ENCODE results near the gene ASIC5.

The ASIC5 gene

GRCh38 chr4:155883895-155884294 is 17.8 kb upstream of the ASIC5 start:
- in situ Hi-C loops (cut with MboI; ENCODE audit: low sequenced_read_pairs), result no loop called here

GRCh38 chr4:155881555-155881954 is 15.5 kb upstream of the ASIC5 start:
- in situ Hi-C loops (cut with MboI; ENCODE audit: low sequenced_read_pairs), result no loop called here

- in situ Hi-C loops (cut with MboI; ENCODE audit: low sequenced_read_pairs), result no loop called here
Measured at GRCh38 chr4:155879767-155880166, 13.7 kb upstream of the ASIC5 start.

GRCh38 chr4:155878611-155879010 is 12.5 kb upstream of the ASIC5 start:
- in situ Hi-C loops (cut with MboI; ENCODE audit: low sequenced_read_pairs), result no loop called here

GRCh38 chr4:155877971-155878370 is 11.9 kb upstream of the ASIC5 start:
- in situ Hi-C loops (cut with MboI; ENCODE audit: low sequenced_read_pairs), result no loop called here

- in situ Hi-C loops (cut with MboI; ENCODE audit: low sequenced_read_pairs), result no loop called here
Measured at GRCh38 chr4:155875878-155876277, 9.8 kb upstream of the ASIC5 start.

GRCh38 chr4:155855897-155856296 is 10.2 kb downstream of the ASIC5 start:
- in situ Hi-C loops (cut with MboI; ENCODE audit: low sequenced_read_pairs), result no loop called here

GRCh38 chr4:155854582-155855226 is 11.4 kb downstream of the ASIC5 start:
- in situ Hi-C loops (cut with MboI; ENCODE audit: low sequenced_read_pairs), result no loop called here

GRCh38 chr4:155853189-155853588 is 12.9 kb downstream of the ASIC5 start:
- in situ Hi-C loops (cut with MboI; ENCODE audit: low sequenced_read_pairs), result no loop called here

- in situ Hi-C loops (cut with MboI; ENCODE audit: low sequenced_read_pairs), result no loop called here
Measured at GRCh38 chr4:155849042-155849441, 17.0 kb downstream of the ASIC5 start.

GRCh38 chr4:155846929-155847328 is 19.1 kb downstream of the ASIC5 start:
- in situ Hi-C loops (cut with MboI; ENCODE audit: low sequenced_read_pairs), result no loop called here

GRCh38 chr4:155842080-155842479 is 24.0 kb downstream of the ASIC5 start:
- in situ Hi-C loops (cut with MboI; ENCODE audit: low sequenced_read_pairs), result no loop called here

- in situ Hi-C loops (cut with MboI; ENCODE audit: low sequenced_read_pairs), result no loop called here
Measured at GRCh38 chr4:155837203-155837796, 28.8 kb downstream of the ASIC5 start.

GRCh38 chr4:155832664-155833063 is 33.4 kb downstream of the ASIC5 start:
- in situ Hi-C loops (cut with MboI; ENCODE audit: low sequenced_read_pairs), result no loop called here

- in situ Hi-C loops (cut with MboI; ENCODE audit: low sequenced_read_pairs), result no loop called here
Measured at GRCh38 chr4:155828628-155829027, 37.4 kb downstream of the ASIC5 start.

- in situ Hi-C loops (cut with MboI; ENCODE audit: low sequenced_read_pairs), result no loop called here
Measured at GRCh38 chr4:155822572-155822971, 43.5 kb downstream of the ASIC5 start.

- in situ Hi-C loops (cut with MboI; ENCODE audit: low sequenced_read_pairs), result no loop called here
Measured at GRCh38 chr4:155820887-155821518, 45.1 kb downstream of the ASIC5 start.

- in situ Hi-C loops (cut with MboI; ENCODE audit: low sequenced_read_pairs), result no loop called here
Measured at GRCh38 chr4:155819066-155819465, 47.0 kb downstream of the ASIC5 start.

- in situ Hi-C loops (cut with MboI; ENCODE audit: low sequenced_read_pairs), result no loop called here
Measured at GRCh38 chr4:155818639-155819038, 47.4 kb downstream of the ASIC5 start.

GRCh38 chr4:155811083-155811482 is 55.0 kb downstream of the ASIC5 start:
- in situ Hi-C loops (cut with MboI; ENCODE audit: low sequenced_read_pairs), result no loop called here

GRCh38 chr4:155809835-155810234 is 56.2 kb downstream of the ASIC5 start:
- in situ Hi-C loops (cut with MboI; ENCODE audit: low sequenced_read_pairs), result no loop called here

- in situ Hi-C loops (cut with MboI; ENCODE audit: low sequenced_read_pairs), result no loop called here
Measured at GRCh38 chr4:155807021-155807420, 59.1 kb downstream of the ASIC5 start.

Measured in HL-60/S4 treated with phorbol 12-myristate 13-acetate at 8.2 ng/mL for 4 days and 3 days (cell line).